B cell (primary cell): ENCODE results near the gene CDK5RAP1. TPM values are rescaled to one million over a fixed set of nuclear protein-coding genes. Genes with fewer than 3 reads are reported as not detected.

Source experiments
- ATAC-seq: fragments of 200-7000 bp; cut with Tn5 transposase; one replicate; pipeline ENCODE4 v1.10.0; 2021; ENCODE audit warnings: low read depth, mild to moderate bottlenecking, moderate number of reproducible peaks, moderate library complexity
- CTCF ChIA-PET: fragments of 350-600 bp; sonication (Branson Sonifier 250); formaldehyde crosslinking; loops from one replicate; lab custom pipeline; 2021; ENCODE audit warnings: antibody characterized with exemption, inconsistent platforms; lab: Charles Lee
- POLR2A ChIA-PET: fragments of 350-600 bp; sonication (Branson Sonifier 250); formaldehyde crosslinking; loops from one replicate; lab custom pipeline; 2021; ENCODE audit warnings: antibody characterized with exemption; lab: Charles Lee
- DNase-seq: peaks from one replicate; pipeline ENCODE4 v3.0.0; 2013
- H2AFZ ChIP-seq: 2 replicates; pipeline ENCODE4 v1.6.1; 2012; ENCODE audit warnings: mild to moderate bottlenecking, low read depth, low read length; ENCODE audit not compliant: insufficient read depth, poor library complexity, severe bottlenecking
- H3K27ac ChIP-seq, 2 donors: 1 replicate in 1 of 2; 2 replicates in 1 of 2; pipeline ENCODE4 v1.5.1; 2012 to 2013; ENCODE audit warnings: low read length in 2 of 2, mild to moderate bottlenecking in 2 of 2, moderate library complexity in 1 of 2
- H3K27me3 ChIP-seq, 4 experiments: fragments of 200-600 bp in 1 of 4; sonication (generic) in 1 of 4; replicated peaks in 1 of 4; 1 replicate in 2 of 4; 2 replicates in 2 of 4; pipeline versions ENCODE4 v1.6.1 to v1.7.0; 2013 to 2016; ENCODE audit warnings: low read length in 3 of 4, mild to moderate bottlenecking in 2 of 4, mixed read lengths in 1 of 4, moderate library complexity in 1 of 4; ENCODE audit not compliant: insufficient read depth in 4 of 4, control insufficient read depth in 3 of 4; ENCODE audit errors: control extremely low read depth in 1 of 4
- H3K36me3 ChIP-seq, 2 experiments: replicated peaks in 1 of 2; 1 replicate in 1 of 2; 2 replicates in 1 of 2; pipeline versions ENCODE4 v1.6.1 to v1.7.1; 2013; ENCODE audit warnings: low read length in 1 of 2; ENCODE audit not compliant: insufficient read depth in 2 of 2, control insufficient read depth in 1 of 2; ENCODE audit errors: control extremely low read depth in 1 of 2, extremely low read depth in 1 of 2
- H3K4me1 ChIP-seq, 2 donors: fragments of 200-600 bp in 1 of 2; sonication (generic) in 1 of 2; 1 replicate in 1 of 2; 2 replicates in 1 of 2; pipeline versions ENCODE4 v1.5.1 to v1.6.1; 2013 to 2017; ENCODE audit warnings: low read length in 2 of 2; ENCODE audit not compliant: control insufficient read depth in 2 of 2, insufficient read depth in 2 of 2
- H3K4me2 ChIP-seq: replicated peaks from 2 replicates; pipeline ENCODE3; 2012; ENCODE audit warnings: mild to moderate bottlenecking, low read depth, low read length; ENCODE audit not compliant: poor library complexity, severe bottlenecking
- H3K4me3 ChIP-seq, 5 experiments: fragments of 200-600 bp in 1 of 5; sonication (generic) in 1 of 5; 1 replicate in 3 of 5; 2 replicates in 2 of 5; pipeline versions ENCODE4 v1.5.1 to v1.7.0; 2011 to 2016; ENCODE audit warnings: low read length in 4 of 5, mild to moderate bottlenecking in 4 of 5, low read depth in 2 of 5, control low read depth in 1 of 5, moderate library complexity in 1 of 5; ENCODE audit not compliant: insufficient read depth in 1 of 5; ENCODE audit errors: control extremely low read depth in 1 of 5, extremely low read depth in 1 of 5
- H3K79me2 ChIP-seq: fragments of 200-600 bp; sonication (generic); one replicate; pipeline ENCODE4 v1.6.0; 2016; ENCODE audit warnings: low read length; ENCODE audit not compliant: control insufficient read depth, insufficient read depth
- H3K9ac ChIP-seq: fragments of 200-600 bp; sonication (generic); 2 replicates; pipeline ENCODE4 v1.6.1; 2017; ENCODE audit warnings: mild to moderate bottlenecking, low read length, moderate library complexity
- H3K9me3 ChIP-seq, 3 donors: one replicate each; pipeline versions ENCODE4 v1.6.1 to v1.7.1; 2013; ENCODE audit warnings: low read length in 2 of 3; ENCODE audit not compliant: control insufficient read depth in 2 of 3, insufficient read depth in 1 of 3; ENCODE audit errors: control extremely low read depth in 1 of 3
- H4K20me1 ChIP-seq: 2 replicates; pipeline ENCODE4 v1.6.0; 2012; ENCODE audit warnings: mild to moderate bottlenecking, low read length; ENCODE audit not compliant: insufficient read depth, control insufficient read depth, poor library complexity, severe bottlenecking
- H3K27ac Mint-ChIP-seq: one replicate; pipeline ENCODE4 v1.8.0; 2021; ENCODE audit warnings: mixed read lengths
- H3K27me3 Mint-ChIP-seq: one replicate; pipeline ENCODE4 v1.8.0; 2021; ENCODE audit warnings: mixed read lengths
- H3K4me1 Mint-ChIP-seq: one replicate; pipeline ENCODE4 v1.8.0; 2021; ENCODE audit warnings: mixed read lengths
- H3K4me3 Mint-ChIP-seq: one replicate; pipeline ENCODE4 v1.8.0; 2021; ENCODE audit warnings: mixed read lengths
- H3K9me3 Mint-ChIP-seq: one replicate; pipeline ENCODE4 v1.8.0; 2022; ENCODE audit warnings: mixed read lengths; ENCODE audit not compliant: insufficient read depth
- CTCF ChIP-seq: fragments of 200-600 bp; IDR thresholded peaks from one replicate; pipeline ENCODE4 v1.8.0; 2022; ENCODE audit warnings: antibody characterized with exemption, mild to moderate bottlenecking
- EZH2 ChIP-seq: IDR thresholded peaks from 2 replicates; pipeline ENCODE4 v1.6.1; 2012; ENCODE audit warnings: borderline replicate concordance, low read depth, mild to moderate bottlenecking, moderate library complexity, low read length; ENCODE audit not compliant: insufficient read depth, poor library complexity, severe bottlenecking
- WGBS: methylation state at CpG from one replicate; pipeline ENCODE4 v1.1.5; 2013; ENCODE audit warnings: missing lambda C conversion rate; ENCODE audit not compliant: insufficient coverage; 5-methylcytosine and 5-hydroxymethylcytosine counted together
- intact Hi-C: fragments of 100-400 bp; cut with micrococcal nuclease; formaldehyde crosslinking; loops from one replicate; pipeline ENCODE4 v1.10.0; 2022
- polyA plus RNA-seq: library from polyadenylated mRNA; depleted of rRNA; stranded (reverse); fragments of >200 nt; gene quantifications from 2 replicates; pipeline ENCODE4 v1.2.3, GENCODE V29; 2012
- total RNA-seq, 2 donors: library from RNA; stranded (reverse); fragments of 120-200 nt in 1 of 2; gene quantifications; 1 replicate in 1 of 2; 2 replicates in 1 of 2; pipeline versions ENCODE4 v1.2.3 to v1.2.4, GENCODE V29; 2013 to 2022

The CDK5RAP1 gene
- total and polyA plus RNA-seq, 2 donors (not counting 1 experiment from before 2014, with no cell fraction given), result 50.4 to 60.5 TPM

DNA sequence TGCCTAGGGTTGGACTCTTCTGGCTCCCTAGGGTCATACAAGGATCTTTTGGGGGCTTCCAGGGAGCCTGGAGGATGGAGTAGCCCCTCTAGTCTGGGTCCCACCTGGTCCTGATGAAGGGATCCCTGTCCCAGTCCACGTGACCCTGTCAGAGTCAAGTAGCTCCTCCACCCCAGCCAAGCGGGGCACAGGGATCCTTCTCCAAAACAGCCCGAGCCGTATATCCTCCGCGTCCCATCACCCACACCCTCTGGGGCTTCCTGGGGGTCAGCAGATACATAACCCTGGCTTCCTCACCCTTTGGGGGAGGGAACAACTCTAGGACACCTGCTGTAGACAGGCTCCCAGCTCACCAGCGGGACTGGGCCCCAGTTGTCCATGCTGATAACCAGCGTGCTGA is 90.3 kb downstream of the CDK5RAP1 start:
- Histone ChIP-seq H3K27me3 (peaks cover 0 to 2% (median 0%) of the 10 kb centered on the region in 4 experiments), H3K4me3 (no peak overlapping the region), H3K9me3 (peaks cover 0 to 3% (median 0%) of the 10 kb centered on the region in 3 donors), H3K9ac (no peak overlapping the region), H3K36me3 (no peaks in the 10 kb centered on the region), H3K4me2 (no peak overlapping the region), H3K79me2 (no peaks in the 10 kb centered on the region), H4K20me1 (no peaks in the 10 kb centered on the region), H3K27ac (no peak overlapping the region), H3K4me1 (peaks cover 0 to 5% of the 10 kb centered on the region in 2 donors), H2AFZ (no peak overlapping the region)
- no peak for ATAC-seq
- Mint-ChIP-seq H3K27ac (no peak overlapping the region), H3K4me1 (no peaks in the 10 kb centered on the region), H3K4me3 (no peak overlapping the region), H3K9me3 (no peaks in the 10 kb centered on the region), H3K27me3 (peaks cover 5% of the 10 kb centered on the region)
- ChIA-PET POLR2A (no interaction called here), CTCF (interaction anchor here (0.7 kb wide), 1 partner anchor 215 kb away, joined by 3 read pairs; no protein-coding TSS in a partner anchor)
- intact Hi-C loops, result no loop called here
- DNase-seq, result no peak
- WGBS, result 92% methylated on average over 8 of the region's 8 CpGs
- TF ChIP-seq CTCF (no peak), EZH2 (no peak)

DNA sequence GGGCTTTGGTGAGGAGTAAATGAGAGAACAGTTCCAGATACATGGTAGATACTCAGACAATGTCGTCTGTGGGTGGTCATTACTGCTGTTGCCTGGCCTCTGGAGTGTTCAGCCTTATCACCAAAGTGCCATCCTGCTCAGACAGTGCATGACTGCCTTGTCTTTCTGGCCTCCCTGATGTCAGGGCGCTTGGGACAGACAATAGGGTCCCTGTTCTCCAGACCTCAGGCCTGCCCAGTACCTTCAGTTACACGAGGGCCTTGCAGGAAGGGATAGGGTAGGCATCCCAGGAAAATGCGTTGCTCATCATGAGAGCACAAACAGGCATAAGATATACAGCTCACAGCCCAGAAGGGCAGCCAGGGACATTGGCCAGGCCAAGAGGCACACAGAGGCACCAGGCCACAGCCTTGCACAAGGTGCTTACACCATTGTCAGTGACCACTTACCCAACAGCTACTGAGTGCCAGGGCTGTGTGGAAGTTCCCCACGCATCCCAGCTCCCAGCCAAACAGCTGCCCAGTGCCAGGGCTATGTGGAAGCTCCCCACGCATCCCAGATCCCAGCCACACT is 90.9 kb downstream of the CDK5RAP1 start:
- Histone ChIP-seq H3K36me3 (no peaks in the 10 kb centered on the region), H3K9me3 (peaks cover 0 to 3% (median 0%) of the 10 kb centered on the region in 3 donors), H4K20me1 (no peaks in the 10 kb centered on the region), H3K27me3 (peaks cover 0 to 2% (median 0%) of the 10 kb centered on the region in 4 experiments), H3K79me2 (no peaks in the 10 kb centered on the region), H3K4me2 (no peak overlapping the region), H3K27ac (no peak overlapping the region), H2AFZ (no peak overlapping the region), H3K9ac (no peak overlapping the region), H3K4me1 (peaks cover 0 to 5% of the 10 kb centered on the region in 2 donors), H3K4me3 (no peak overlapping the region)
- no peaks in the 10 kb centered on the region for H3K9me3 Mint-ChIP-seq
- no peak for TF ChIP-seq CTCF
- 78% methylated on average over 6 of the region's 6 CpGs for WGBS
- no peaks in the 10 kb centered on the region for H3K4me1 Mint-ChIP-seq
- POLR2A ChIA-PET, result no interaction called here
- intact Hi-C loops, result no loop called here
- H3K4me3 Mint-ChIP-seq, result no peak overlapping the region
- CTCF ChIA-PET, result interaction anchor here (1.2 kb wide), 1 partner anchor 13 kb away, joined by 3 read pairs; no protein-coding TSS in a partner anchor
- H3K27me3 Mint-ChIP-seq, result peaks cover 5% of the 10 kb centered on the region
- ATAC-seq (no peak), DNase-seq (no peak)
- H3K27ac Mint-ChIP-seq, result no peak overlapping the region
